GM10266 (cell line): ENCODE results near the gene DOCK1.

Experiments used
- DNase-seq: peaks from one replicate; pipeline ENCODE4 v3.0.0; 2012; ENCODE audit errors: extremely low spot score
- TF ChIP-seq, protein P1 (sequence below): IDR thresholded peaks from 2 replicates; pipeline ENCODE4 v1.5.1; 2012; ENCODE audit warnings: mild to moderate bottlenecking, low read depth; ENCODE audit not compliant: control insufficient read depth, insufficient read depth; ENCODE audit errors: missing control alignments

The DOCK1 gene

DNA sequence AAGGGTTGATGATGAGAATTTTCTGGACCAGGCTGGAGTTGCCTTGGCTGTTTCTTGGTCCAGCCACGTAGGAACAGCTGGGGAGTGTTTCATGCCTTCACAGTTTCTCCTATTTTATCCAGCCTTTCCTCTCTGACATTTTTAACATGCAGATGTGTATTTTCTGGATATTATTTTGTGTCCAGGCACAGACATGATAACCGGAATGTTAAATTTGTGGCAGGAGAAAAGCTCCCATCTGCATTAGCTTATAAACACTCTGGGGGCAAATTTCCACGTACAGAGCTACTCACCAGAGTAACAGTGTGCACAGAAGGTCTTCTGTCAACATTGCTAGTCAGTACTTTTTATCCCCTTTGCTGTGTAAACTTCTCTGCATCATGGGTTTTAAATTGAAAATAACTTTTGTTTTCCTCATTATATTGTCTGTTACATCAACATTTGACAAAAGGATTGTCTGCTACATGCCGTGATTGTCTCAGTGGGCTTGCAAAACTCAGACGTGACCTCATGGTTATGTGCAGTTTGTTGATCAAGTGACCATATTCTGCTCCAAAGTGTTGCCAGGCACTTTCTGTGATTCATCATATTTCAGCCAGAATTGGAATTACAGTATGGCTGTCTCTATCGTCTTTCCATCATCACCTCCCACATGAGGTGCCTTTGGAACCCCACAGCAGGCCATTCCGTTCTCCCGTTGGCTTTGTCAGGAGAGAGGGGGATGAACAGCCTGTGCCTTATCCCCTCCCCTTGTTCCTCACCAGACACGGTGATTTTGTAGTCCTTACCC lies 249.8 kb downstream of the DOCK1 start:
- DNase-seq = no peak
- TF ChIP-seq, protein P1, sequence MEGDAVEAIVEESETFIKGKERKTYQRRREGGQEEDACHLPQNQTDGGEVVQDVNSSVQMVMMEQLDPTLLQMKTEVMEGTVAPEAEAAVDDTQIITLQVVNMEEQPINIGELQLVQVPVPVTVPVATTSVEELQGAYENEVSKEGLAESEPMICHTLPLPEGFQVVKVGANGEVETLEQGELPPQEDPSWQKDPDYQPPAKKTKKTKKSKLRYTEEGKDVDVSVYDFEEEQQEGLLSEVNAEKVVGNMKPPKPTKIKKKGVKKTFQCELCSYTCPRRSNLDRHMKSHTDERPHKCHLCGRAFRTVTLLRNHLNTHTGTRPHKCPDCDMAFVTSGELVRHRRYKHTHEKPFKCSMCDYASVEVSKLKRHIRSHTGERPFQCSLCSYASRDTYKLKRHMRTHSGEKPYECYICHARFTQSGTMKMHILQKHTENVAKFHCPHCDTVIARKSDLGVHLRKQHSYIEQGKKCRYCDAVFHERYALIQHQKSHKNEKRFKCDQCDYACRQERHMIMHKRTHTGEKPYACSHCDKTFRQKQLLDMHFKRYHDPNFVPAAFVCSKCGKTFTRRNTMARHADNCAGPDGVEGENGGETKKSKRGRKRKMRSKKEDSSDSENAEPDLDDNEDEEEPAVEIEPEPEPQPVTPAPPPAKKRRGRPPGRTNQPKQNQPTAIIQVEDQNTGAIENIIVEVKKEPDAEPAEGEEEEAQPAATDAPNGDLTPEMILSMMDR = no peak

DNA sequence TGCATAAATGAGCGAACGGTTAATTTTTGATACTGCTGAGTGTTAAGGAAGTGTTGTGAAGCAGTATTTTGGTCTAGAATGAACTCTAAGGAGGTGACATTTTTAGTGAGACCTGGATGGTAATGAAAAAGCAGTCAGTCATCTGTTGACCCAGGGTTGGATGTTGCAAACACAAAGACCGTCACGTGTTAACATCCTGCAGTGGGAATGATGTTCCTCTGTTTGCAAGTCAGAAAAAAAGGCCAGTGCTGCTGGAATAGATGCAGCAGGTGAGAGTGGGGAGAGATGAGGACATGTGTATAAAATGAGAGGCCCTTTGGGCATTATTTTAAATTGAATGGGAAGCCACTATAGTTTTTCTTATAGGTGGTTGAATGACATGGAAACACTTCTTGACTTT lies 251.9 kb downstream of the DOCK1 start:
- no peak for DNase-seq
- TF ChIP-seq, protein P1 = no peak

DNA sequence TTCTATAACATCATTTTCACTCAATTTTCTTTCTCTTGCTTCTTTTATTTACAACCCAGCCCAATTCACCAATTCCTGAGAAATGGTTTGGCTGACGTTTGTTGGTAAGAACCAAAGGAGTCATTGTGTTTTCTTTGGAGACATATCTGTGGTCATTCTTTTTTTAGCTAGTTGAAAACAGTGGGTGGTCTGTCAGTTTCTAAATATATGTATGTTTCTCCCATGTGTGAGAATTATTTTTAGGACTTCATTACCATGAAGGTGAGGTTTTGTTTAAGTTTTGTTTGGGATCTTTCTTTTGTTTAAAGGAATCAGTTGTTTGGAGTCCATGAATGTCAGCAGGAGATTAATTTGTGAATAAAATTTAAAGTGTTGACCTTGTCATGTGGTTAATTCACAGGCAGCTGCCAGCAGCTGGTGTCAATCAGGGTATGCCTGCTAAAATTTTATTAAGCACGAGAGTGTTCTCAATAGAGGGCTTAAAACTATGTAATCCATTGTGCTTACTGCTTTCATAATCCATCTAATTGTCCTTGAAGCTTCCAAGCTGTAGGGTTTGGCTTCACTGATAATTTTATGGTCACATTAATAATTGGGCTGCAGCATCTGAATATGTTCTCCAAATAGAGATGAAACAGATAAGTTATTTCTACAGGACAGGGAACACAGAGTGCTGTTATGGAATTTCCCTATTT lies 252.4 kb downstream of the DOCK1 start:
- TF ChIP-seq, protein P1 = no peak
- DNase-seq = no peak

DNA sequence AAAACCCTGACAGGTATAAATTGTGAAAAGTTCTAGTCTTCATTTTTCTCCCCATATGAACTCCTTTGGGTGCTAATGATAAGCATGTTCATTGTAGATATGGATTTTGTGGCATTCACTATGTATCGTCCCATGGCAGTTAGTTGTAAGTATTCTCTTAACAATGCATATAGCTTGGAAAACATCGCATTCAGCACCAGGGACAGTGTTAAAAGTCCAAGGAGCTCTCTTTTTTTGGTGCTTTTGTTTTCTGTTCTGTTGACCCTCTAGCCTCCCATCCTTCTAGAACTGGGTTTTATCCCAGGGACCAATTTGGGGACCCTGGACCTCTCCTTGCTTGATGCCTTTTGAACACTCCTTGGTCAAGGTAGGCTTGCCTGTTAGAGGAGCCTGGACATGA lies 253.4 kb downstream of the DOCK1 start:
- DNase-seq = no peak
- TF ChIP-seq, protein P1 = no peak

DNA sequence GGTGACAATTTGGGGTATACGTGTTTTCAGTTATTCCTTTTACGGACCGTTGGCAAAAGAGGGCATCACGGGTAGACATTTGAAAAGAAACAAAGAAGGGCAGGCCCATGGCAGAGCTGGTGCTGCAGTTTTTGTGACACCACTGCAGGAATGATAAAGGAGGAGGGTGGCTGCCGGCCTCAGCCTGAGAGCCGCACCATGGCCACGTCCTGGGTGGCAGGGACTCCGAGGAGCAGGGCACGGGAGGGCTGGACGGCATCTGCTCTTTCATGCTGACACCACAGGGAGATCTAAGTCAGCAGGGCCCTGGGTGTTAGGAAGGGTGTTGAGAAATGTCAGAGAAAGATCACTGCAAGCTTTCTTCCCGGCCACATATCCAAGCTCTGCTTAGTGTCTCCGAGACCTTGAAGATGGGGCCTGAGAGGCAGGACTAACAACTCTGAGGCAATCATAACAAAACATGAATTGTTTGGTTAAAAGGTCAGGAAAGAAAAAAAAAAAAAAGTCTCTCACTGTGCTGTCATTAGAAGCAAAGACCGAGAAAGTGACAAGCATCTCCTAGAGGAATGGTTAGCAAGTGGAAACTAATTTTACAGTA lies 254.5 kb downstream of the DOCK1 start:
- TF ChIP-seq, protein P1 = no peak
- DNase-seq = no peak

DNA sequence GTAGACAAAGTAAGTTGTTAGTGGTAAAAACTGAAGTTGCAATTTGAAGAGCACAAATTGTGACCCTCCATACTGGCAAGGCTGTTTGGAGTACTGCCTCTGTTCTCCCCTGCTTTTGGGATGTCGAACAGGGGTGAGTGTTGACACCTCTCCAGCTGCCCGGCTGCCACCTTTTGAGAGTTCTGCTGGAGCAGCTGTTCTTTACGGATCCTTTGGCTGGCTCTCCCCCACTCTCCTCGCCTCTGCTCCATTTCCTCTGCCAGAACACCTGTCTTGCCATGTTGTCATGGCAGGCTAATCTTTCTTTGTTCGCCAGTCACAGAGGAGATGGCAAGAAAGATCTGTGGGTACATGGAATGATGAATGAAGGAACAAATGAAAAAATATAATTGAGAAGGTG lies 256.3 kb downstream of the DOCK1 start:
- TF ChIP-seq, protein P1 = no peak
- no peak for DNase-seq

DNA sequence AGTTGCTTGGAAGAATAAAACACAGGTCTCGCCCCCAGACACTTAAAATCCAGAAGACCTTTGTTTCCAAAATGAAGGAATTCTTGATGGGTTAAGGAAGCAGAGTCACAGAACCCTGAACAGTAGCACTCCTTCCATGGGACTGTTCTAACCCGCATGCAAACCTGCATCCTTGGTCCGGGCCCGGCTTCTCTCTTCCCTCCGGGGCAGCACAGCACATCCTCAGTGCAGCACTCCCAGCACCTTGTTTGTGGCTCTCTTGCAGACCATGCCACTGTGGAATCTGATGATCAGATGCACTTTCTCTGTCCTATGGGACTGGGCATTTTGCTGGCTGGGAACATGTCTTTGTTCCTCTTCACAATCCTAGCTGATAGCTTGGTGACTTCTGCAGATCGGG lies 257.6 kb downstream of the DOCK1 start:
- TF ChIP-seq, protein P1 = no peak
- no peak for DNase-seq
